Endometrium (tissue), 2 donors: Measurements from ENCODE around the gene CTRB2.

Experiments
- FAIRE-seq: peaks from 2 replicates; lab custom pipeline; 2012; peaks lifted over from hg19 to GRCh38; lab: Jason Lieb, UNC
- donor health status: control.
- donor health status: control.

CTRB2 gene

DNA sequence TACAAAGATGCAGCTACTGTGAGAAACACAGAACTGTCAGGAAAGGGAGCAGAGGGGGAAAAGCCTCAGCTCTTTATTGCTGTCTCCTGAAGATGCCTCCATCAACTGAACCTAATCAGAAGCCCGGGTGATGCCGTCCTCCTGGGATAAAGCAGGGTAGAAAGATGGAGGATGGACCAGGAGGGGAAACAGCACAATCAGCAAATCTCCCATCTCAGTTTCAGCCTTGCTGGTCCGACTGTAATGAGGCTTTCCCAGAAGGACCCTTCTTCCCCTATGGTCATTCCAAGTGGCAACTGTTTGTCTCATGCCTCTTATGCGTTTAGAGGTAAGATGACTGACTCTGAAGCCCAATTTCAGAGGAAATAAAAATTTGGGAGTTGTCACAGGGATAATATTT is 34.4 kb downstream of the CTRB2 start:
- FAIRE-seq, result no peak

DNA sequence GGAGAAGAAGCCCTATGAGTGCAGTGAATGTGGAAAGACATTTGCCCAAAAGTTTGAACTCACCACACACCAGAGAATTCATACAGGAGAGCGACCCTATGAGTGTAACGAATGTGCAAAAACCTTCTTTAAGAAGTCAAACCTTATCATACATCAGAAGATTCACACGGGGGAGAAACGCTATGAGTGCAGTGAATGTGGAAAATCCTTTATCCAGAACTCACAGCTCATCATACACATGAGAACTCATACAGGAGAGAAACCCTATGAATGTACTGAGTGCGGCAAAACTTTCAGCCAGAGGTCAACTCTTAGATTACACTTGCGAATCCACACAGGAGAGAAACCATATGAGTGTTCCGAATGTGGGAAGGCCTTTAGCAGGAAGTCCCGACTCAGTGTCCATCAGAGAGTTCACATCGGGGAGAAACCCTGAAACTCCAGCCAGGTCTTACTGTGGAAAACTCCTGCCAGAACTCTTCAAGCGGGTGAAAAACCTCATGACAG is 37.0 kb downstream of the CTRB2 start:
- FAIRE-seq, result no peak

DNA sequence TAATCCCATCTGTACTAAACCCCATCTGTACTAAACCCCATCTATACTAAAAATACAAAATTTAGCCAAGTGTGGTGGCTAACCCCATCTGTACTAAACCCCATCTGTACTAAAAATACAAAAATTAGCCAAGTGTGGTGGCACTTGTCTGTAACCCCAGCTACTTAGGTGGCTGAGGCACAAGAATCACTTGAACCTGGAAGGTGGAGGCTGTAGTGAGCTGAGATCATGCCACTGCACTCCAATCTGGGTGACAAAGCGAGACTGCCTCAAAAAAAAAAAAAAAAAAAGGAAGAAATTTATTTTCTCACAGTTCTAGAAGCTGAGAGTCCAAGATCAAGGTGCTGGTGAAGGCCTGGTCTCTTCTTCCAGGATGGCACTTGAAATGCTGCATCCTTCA is 46.6 kb downstream of the CTRB2 start:
- FAIRE-seq, result no peak
